NCI-H2196 treated with DMSO at 0.1 percent for 48 hours (cell line): ENCODE data around the gene TEX44.

ENCODE experiments used
- DNase-seq: peaks from one replicate; lab custom pipeline; 2025; ENCODE audit not compliant: unreplicated experiment; lab: John Stamatoyannopoulos, UW

Gene TEX44

GRCh38 chr2:231604685-231605606 is 12.3 kb downstream of the TEX44 start:
- peak; percentile 88 for DNase-seq

- DNase-seq: no peak
Measured at GRCh38 chr2:231605607-231606091, 13.0 kb downstream of the TEX44 start.

- no peak for DNase-seq
Measured at GRCh38 chr2:231606941-231607340, 14.3 kb downstream of the TEX44 start.

- no peak for DNase-seq
Measured at GRCh38 chr2:231611273-231612108, 18.8 kb downstream of the TEX44 start.

- peak; percentile 25 for DNase-seq
Measured at GRCh38 chr2:231612109-231612455, 19.4 kb downstream of the TEX44 start.

GRCh38 chr2:231612456-231613330 is 20.0 kb downstream of the TEX44 start:
- peak; percentile 82 for DNase-seq

- no peak for DNase-seq
Measured at GRCh38 chr2:231613331-231613662, 20.6 kb downstream of the TEX44 start.

- DNase-seq: peak; percentile 88
Measured at GRCh38 chr2:231613663-231614558, 21.2 kb downstream of the TEX44 start.

GRCh38 chr2:231614559-231615057 is 21.9 kb downstream of the TEX44 start:
- DNase-seq: no peak

- DNase-seq: no peak
Measured at GRCh38 chr2:231615058-231615671, 22.5 kb downstream of the TEX44 start.

- no peak for DNase-seq
Measured at GRCh38 chr2:231616296-231616695, 23.6 kb downstream of the TEX44 start.

- no peak for DNase-seq
Measured at GRCh38 chr2:231617059-231617926, 24.6 kb downstream of the TEX44 start.

GRCh38 chr2:231621051-231621879 is 28.6 kb downstream of the TEX44 start:
- no peak for DNase-seq

- DNase-seq: no peak
Measured at GRCh38 chr2:231622963-231623362, 30.3 kb downstream of the TEX44 start.

- no peak for DNase-seq
Measured at GRCh38 chr2:231626449-231626848, 33.8 kb downstream of the TEX44 start.

- DNase-seq: no peak
Measured at GRCh38 chr2:231627384-231628120, 34.9 kb downstream of the TEX44 start.
